Measurements from ENCODE around the gene SLC32A1. TPM values are rescaled to one million over a fixed set of nuclear protein-coding genes. Genes with fewer than 3 reads are reported as not detected.

The SLC32A1 gene
- total and polyA plus RNA-seq, 2 of the 13 experiments (the other 11 are each of a cell fraction or from before 2014, with no cell fraction given): not detected

GRCh38 chr20:38685853-38686473, 38.3 kb upstream of the SLC32A1 start (continued):
- peak; percentile 53; the same call in 1 of the 2 replicates for TF ChIP-seq DMTF1 (CRISPR knock-in tag; IDR thresholded peaks at IDR 0.05)
- TF ChIP-seq ZNF570 (CRISPR knock-in tag; IDR thresholded peaks at IDR 0.05; ENCODE audit: borderline replicate concordance): 0 out of 2 replicates have a peak, but pooled peaks have one; percentile 63
- peak; percentile 64 for TF ChIP-seq BCL6 (CRISPR knock-in tag; IDR thresholded peaks at IDR 0.05)
- peak; percentile 93 for TF ChIP-seq TFE3 (CRISPR knock-in tag; IDR thresholded peaks at IDR 0.05)
- peak; percentile 56 for TF ChIP-seq CEBPG (CRISPR knock-in tag; IDR thresholded peaks at IDR 0.05)
- peak; percentile 80 for TF ChIP-seq ZNF709 (CRISPR knock-in tag; IDR thresholded peaks at IDR 0.05)
- TF ChIP-seq NKX3-1 (CRISPR knock-in tag; IDR thresholded peaks at IDR 0.05): peak; percentile 98
- TF ChIP-seq PRMT3 (CRISPR knock-in tag; IDR thresholded peaks at IDR 0.05; ENCODE audit: borderline replicate concordance, low read depth): peak; percentile 59; the same call in 1 of the 2 replicates
- TF ChIP-seq ZNF703 (CRISPR knock-in tag; IDR thresholded peaks at IDR 0.05; ENCODE audit: borderline replicate concordance): peak; percentile 36; the same call in 1 of the 2 replicates
- TF ChIP-seq ZNF44 (CRISPR knock-in tag; IDR thresholded peaks at IDR 0.05): no peak
- no peak for TF ChIP-seq HMGA1 (CRISPR knock-in tag; conservative IDR thresholded peaks at IDR 0.05)
- peak; percentile 94 for TF ChIP-seq XBP1 (CRISPR knock-in tag; IDR thresholded peaks at IDR 0.05)
- TF ChIP-seq ZNF598 (CRISPR knock-in tag; IDR thresholded peaks at IDR 0.05; ENCODE audit: borderline replicate concordance): peak; percentile 48; the same call in 1 of the 2 replicates
- TF ChIP-seq SRSF4 (IDR thresholded peaks at IDR 0.05; ENCODE audit: low read depth, low read length, poor library complexity, severe bottlenecking): no peak
- peak; percentile 83; the same call in 1 of the 2 replicates for TF ChIP-seq ZNF724P (CRISPR knock-in tag; IDR thresholded peaks at IDR 0.05; ENCODE audit: borderline replicate concordance)
- no peak for TF ChIP-seq ZNF121 (CRISPR knock-in tag; IDR thresholded peaks at IDR 0.05)
- no peak for TF ChIP-seq BATF2 (CRISPR knock-in tag; IDR thresholded peaks at IDR 0.05)
- TF ChIP-seq PITX1 (CRISPR knock-in tag; IDR thresholded peaks at IDR 0.05): peak; percentile 70; the same call in 1 of the 2 replicates
- TF ChIP-seq ZNF777 (CRISPR knock-in tag; IDR thresholded peaks at IDR 0.05): 0 out of 2 replicates have a peak, but pooled peaks have one; percentile 61
- no peak for TF ChIP-seq GABPA (IDR thresholded peaks at IDR 0.05; ENCODE audit: low read depth, low read length)
- no peak for TF ChIP-seq GABPA (CRISPR knock-in tag; IDR thresholded peaks at IDR 0.05; ENCODE audit: low read depth)
- peak; percentile 96 for TF ChIP-seq MEIS2 (CRISPR knock-in tag; IDR thresholded peaks at IDR 0.05)
- TF ChIP-seq ZNF7 (CRISPR knock-in tag; IDR thresholded peaks at IDR 0.05): peak; percentile 66
- TF ChIP-seq FOXP1 (IDR thresholded peaks at IDR 0.05): no peak
- peak; percentile 45; the same call in 1 of the 2 replicates for TF ChIP-seq FOXP1 (CRISPR knock-in tag; IDR thresholded peaks at IDR 0.05)
- TF ChIP-seq ZNF550 (CRISPR knock-in tag; IDR thresholded peaks at IDR 0.05; ENCODE audit: borderline replicate concordance): no peak
- no peak; the same call in 1 of the 2 replicates for TF ChIP-seq CENPBD1 (CRISPR knock-in tag; IDR thresholded peaks at IDR 0.05; ENCODE audit: borderline replicate concordance, low read depth)
- no peak for TF ChIP-seq ZBTB42 (CRISPR knock-in tag; IDR thresholded peaks at IDR 0.05)
